Kidney (tissue), 14 donors: Measurements from ENCODE around the gene KRTAP10-3. TPM values are rescaled to one million over a fixed set of nuclear protein-coding genes. Genes with fewer than 3 reads are reported as not detected.

ENCODE experiments used
- DNase-seq, 5 donors: peaks; one replicate each; pipeline ENCODE4 v3.0.0-alpha.2; 2013 to 2020
- FAIRE-seq: peaks from 2 replicates; lab custom pipeline; 2012; peaks lifted over from hg19 to GRCh38; lab: Jason Lieb, UNC
- H3K27ac ChIP-seq, 2 donors: one replicate each; pipeline ENCODE4 v1.7.0; 2013; ENCODE audit warnings: low read depth in 2 of 2, low read length in 2 of 2, inconsistent platforms in 1 of 2
- H3K27me3 ChIP-seq: one replicate; pipeline ENCODE4 v1.7.1; 2013; ENCODE audit warnings: low read length, inconsistent platforms; ENCODE audit not compliant: control insufficient read depth, insufficient read depth
- H3K36me3 ChIP-seq, 3 donors: one replicate each; pipeline versions ENCODE4 v1.7.0 to v1.7.1; 2013; ENCODE audit warnings: low read length in 3 of 3, control low read depth in 1 of 3, inconsistent platforms in 1 of 3; ENCODE audit not compliant: insufficient read depth in 3 of 3, control insufficient read depth in 2 of 3
- H3K4me1 ChIP-seq, 3 donors: one replicate each; pipeline versions ENCODE4 v1.7.0 to v1.7.1; 2013; ENCODE audit warnings: low read length in 3 of 3, inconsistent platforms in 1 of 3, low read depth in 1 of 3; ENCODE audit not compliant: control insufficient read depth in 2 of 3, insufficient read depth in 2 of 3
- H3K4me3 ChIP-seq, 3 donors: one replicate each; pipeline versions ENCODE4 v1.7.0 to v1.8.1; 2013; ENCODE audit warnings: low read length in 3 of 3, control low read depth in 1 of 3, inconsistent platforms in 1 of 3
- H3K9ac ChIP-seq, 3 donors: one replicate each; pipeline versions ENCODE4 v1.7.0 to v1.7.1; 2013; ENCODE audit warnings: low read length in 3 of 3, control low read depth in 1 of 3, inconsistent platforms in 1 of 3
- H3K9me3 ChIP-seq, 3 donors: one replicate each; pipeline versions ENCODE4 v1.7.0 to v1.7.1; 2013; ENCODE audit warnings: low read length in 3 of 3, control low read depth in 1 of 3, inconsistent platforms in 1 of 3; ENCODE audit not compliant: control insufficient read depth in 2 of 3, insufficient read depth in 1 of 3
- CTCF ChIP-seq: IDR thresholded peaks from 3 replicates; pipeline ENCODE4 v1.5.1; 2012; ENCODE audit warnings: mild to moderate bottlenecking, moderate library complexity, borderline replicate concordance; ENCODE audit not compliant: insufficient read depth; ENCODE audit errors: extremely low read depth
- intact Hi-C: fragments of 100-400 bp; cut with DNase I; formaldehyde crosslinking; loops from one replicate; pipeline ENCODE4 v1.11.1; 2022
- polyA plus RNA-seq: library from polyadenylated mRNA; stranded (reverse); fragments of 350-450 nt; fragmentation: Illumina TruSeq; extraction: RNeasy Lipid Tissue Mini Kit (QIAGEN cat#74804); gene quantifications from one replicate; pipeline ENCODE4 v1.2.3, GENCODE V29; 2014; ENCODE audit warnings: low read depth, low replicate concordance; ENCODE audit not compliant: insufficient read depth
- total RNA-seq: library from RNA; stranded (reverse); fragmentation: NEBNext Ultra II Directional; extraction: Animal tissue kit (Norgen Biotek cat#: 25700); gene quantifications from one replicate; pipeline ENCODE4 v1.2.1, GENCODE V29; 2021
- donor health status: control.
- donor health status: control.
- donor health status: control.
- donor health status: control.
- donor health status: control.
- donor health status: DM: yes; HTN: yes; CAD: no.
- donor health status: Normal renal cell carcinoma (clear cell type).

The KRTAP10-3 gene
- total and polyA plus RNA-seq, 2 donors from 2014 or later: not detected

DNA sequence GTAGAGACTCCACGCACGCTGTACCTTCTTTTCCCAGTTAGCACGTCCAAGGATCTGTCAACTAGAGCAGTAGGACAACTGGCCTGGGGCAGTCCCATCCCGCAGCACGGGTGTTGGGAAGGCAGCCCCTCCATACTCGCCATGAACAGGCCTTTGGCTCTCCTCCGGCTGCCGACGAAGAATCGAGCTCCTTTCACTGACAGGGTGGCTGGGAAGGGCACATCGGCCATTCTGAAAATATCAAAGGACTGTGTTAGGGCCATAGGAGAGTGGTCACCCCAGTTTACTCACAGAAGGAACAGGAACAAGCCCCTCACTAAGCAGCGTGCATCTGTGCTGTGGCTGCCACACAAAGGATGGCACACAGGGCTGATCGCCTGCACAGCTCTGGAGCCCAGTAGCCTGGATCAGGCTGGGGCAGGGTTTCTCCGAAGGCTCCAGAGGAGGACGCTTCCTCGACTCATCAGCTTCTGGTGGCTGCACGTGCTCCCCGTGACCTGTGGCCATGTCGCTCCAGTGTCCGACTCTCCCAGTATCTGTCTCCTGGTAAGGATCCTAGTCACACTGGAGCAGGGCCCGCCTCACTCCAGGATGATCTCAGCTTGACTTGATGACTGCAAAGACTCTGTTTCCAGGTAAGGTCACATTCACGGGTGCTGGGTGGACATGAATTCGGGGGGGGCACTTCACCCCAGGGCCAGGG, 27.5 kb downstream of the KRTAP10-3 start:
- intact Hi-C loops: no loop called here

GRCh38 chr21:44530221-44530902, 28.2 kb downstream of the KRTAP10-3 start:
- Histone ChIP-seq H3K27me3 (no peaks in the 10 kb centered on the region), H3K4me1 (no peaks in the 10 kb centered on the region), H3K36me3 (no peaks in the 10 kb centered on the region), H3K4me3 (no peak overlapping the region), H3K9ac (no peak overlapping the region), H3K9me3 (no peaks in the 10 kb centered on the region), H3K27ac (no peak overlapping the region)
- no peak for DNase-seq
- intact Hi-C loops: no loop called here
- no peak for TF ChIP-seq CTCF
- FAIRE-seq: no peak

More for the DNA sequence above, 27.5 kb downstream of the KRTAP10-3 start:
- Histone ChIP-seq H3K9me3 (no peaks in the 10 kb centered on the region), H3K27me3 (no peaks in the 10 kb centered on the region), H3K9ac (no peak overlapping the region), H3K4me1 (no peaks in the 10 kb centered on the region), H3K36me3 (no peaks in the 10 kb centered on the region), H3K27ac (no peak overlapping the region), H3K4me3 (no peak overlapping the region)
- DNase-seq: peak in 1 of 5 donors; percentile 56
- FAIRE-seq: no peak
- no peak for TF ChIP-seq CTCF

- Histone ChIP-seq H3K4me1 (no peaks in the 10 kb centered on the region), H3K27ac (no peak overlapping the region), H3K4me3 (no peak overlapping the region), H3K9ac (no peak overlapping the region), H3K9me3 (no peaks in the 10 kb centered on the region), H3K27me3 (no peaks in the 10 kb centered on the region), H3K36me3 (no peaks in the 10 kb centered on the region)
- FAIRE-seq: no peak
- intact Hi-C loops: no loop called here
- peak in 1 of 5 donors; percentile 60 for DNase-seq
- no peak for TF ChIP-seq CTCF
Observed at GRCh38 chr21:44529503-44530125, 29.0 kb downstream of the KRTAP10-3 start.
